Pancreas (tissue), 10 donors: ENCODE results near the gene NREP. TPM values are rescaled to one million over a fixed set of nuclear protein-coding genes. Genes with fewer than 3 reads are reported as not detected.

ENCODE experiments used
- ATAC-seq, 4 donors: fragments of 200-7000 bp; cut with Tn5 transposase; one replicate each; pipeline versions ENCODE4 v1.8.0 to v1.9.1; 2020; ENCODE audit warnings: mild to moderate bottlenecking in 4 of 4, moderate library complexity in 4 of 4
- DNase-seq, 6 donors: peaks; one replicate each; pipeline ENCODE4 v3.0.0-alpha.2; 2020
- FAIRE-seq: peaks from 2 replicates; lab custom pipeline; 2012; peaks lifted over from hg19 to GRCh38; lab: Jason Lieb, UNC
- H3K27ac ChIP-seq, 4 donors: fragments of 200-600 bp; sonication (generic); 1 replicate in 3 of 4; 2 replicates in 1 of 4; pipeline versions ENCODE4 v1.5.0 to v1.8.0; 2020
- H3K27me3 ChIP-seq, 4 donors: fragments of 200-600 bp; one replicate each; pipeline ENCODE4 v1.8.0; 2021
- H3K36me3 ChIP-seq, 3 donors: fragments of 200-600 bp; sonication (generic) in 1 of 3; one replicate each; pipeline versions ENCODE4 v1.5.0 to v1.8.0; 2020 to 2021
- H3K4me1 ChIP-seq, 3 donors: fragments of 200-600 bp; one replicate each; pipeline ENCODE4 v1.8.0; 2021
- H3K4me3 ChIP-seq, 4 donors: fragments of 200-600 bp; sonication (generic) in 2 of 4; one replicate each; pipeline versions ENCODE4 v1.5.0 to v1.8.0; 2020 to 2021
- H3K9me3 ChIP-seq, 4 donors: fragments of 200-600 bp; one replicate each; pipeline ENCODE4 v1.8.0; 2021
- WGBS, 2 donors: extraction: QIAGEN DNeasy Blood & Tissue Kit; methylation state at CpG; one replicate each; pipeline ENCODE4 v1.1.7; 2013; 5-methylcytosine and 5-hydroxymethylcytosine counted together
- intact Hi-C, 3 donors: fragments of 100-400 bp; cut with DNase I; formaldehyde crosslinking; loops; one replicate each; pipeline versions ENCODE4 v1.11.1 to v1.14.2; 2022
- polyA plus RNA-seq, 2 donors: library from polyadenylated mRNA; stranded (reverse); fragments of 200-250 nt; gene quantifications; one replicate each; pipeline ENCODE4 v1.2.3, GENCODE V29; 2013
- total RNA-seq, 6 donors: library from RNA; stranded (reverse); fragmentation: NEBNext Ultra II Directional in 4 of 6; extraction: Animal tissue kit (Norgen Biotek cat#: 25700) in 4 of 6; gene quantifications; one replicate each; pipeline versions ENCODE4 v1.2.1 to v1.2.4, GENCODE V29; 2021 to 2023
- TF ChIP-seq, protein P1 (sequence below), 4 donors: fragments of 200-600 bp; sonication (generic) in 3 of 4; IDR thresholded peaks; one replicate each; pipeline versions ENCODE4 v1.5.0 to v1.8.0; 2021; ENCODE audit warnings: antibody characterized with exemption in 4 of 4
- donor health status: healthy with polysubstance abuse.
- donor health status: DM: no; HTN: no; CAD: no; lungs with moderate emphysema.
- donor health status: DM: no; HTN: no; CAD: no.
- donor health status: control.
- donor health status: control.
- donor health status: Bipolar disorder and iron deficiency.
- donor health status: DM: yes; HTN: yes; CAD: no.
- donor health status: DM: no; HTN: no; CAD: no.
- donor health status: DM: no; HTN: no; CAD: no.
- donor health status: DM: yes; HTN: yes; CAD: no.

Gene NREP
- total and polyA plus RNA-seq, 8 donors = 2.3 to 19.1 (median 5.0) TPM

GRCh38 chr5:111779260-111779921, 22.4 kb upstream of the NREP start:
- intact Hi-C loops = no loop called here
- H3K27me3 ChIP-seq = no peaks in the 10 kb centered on the region
- no peaks in the 10 kb centered on the region for H3K4me1 ChIP-seq
- no peaks in the 10 kb centered on the region for H3K36me3 ChIP-seq
- H3K4me3 ChIP-seq = no peak overlapping the region
- DNase-seq (no peak), ATAC-seq (no peak), FAIRE-seq (no peak)
- H3K27ac ChIP-seq = no peak overlapping the region
- no peaks in the 10 kb centered on the region for H3K9me3 ChIP-seq
- TF ChIP-seq, protein P1, sequence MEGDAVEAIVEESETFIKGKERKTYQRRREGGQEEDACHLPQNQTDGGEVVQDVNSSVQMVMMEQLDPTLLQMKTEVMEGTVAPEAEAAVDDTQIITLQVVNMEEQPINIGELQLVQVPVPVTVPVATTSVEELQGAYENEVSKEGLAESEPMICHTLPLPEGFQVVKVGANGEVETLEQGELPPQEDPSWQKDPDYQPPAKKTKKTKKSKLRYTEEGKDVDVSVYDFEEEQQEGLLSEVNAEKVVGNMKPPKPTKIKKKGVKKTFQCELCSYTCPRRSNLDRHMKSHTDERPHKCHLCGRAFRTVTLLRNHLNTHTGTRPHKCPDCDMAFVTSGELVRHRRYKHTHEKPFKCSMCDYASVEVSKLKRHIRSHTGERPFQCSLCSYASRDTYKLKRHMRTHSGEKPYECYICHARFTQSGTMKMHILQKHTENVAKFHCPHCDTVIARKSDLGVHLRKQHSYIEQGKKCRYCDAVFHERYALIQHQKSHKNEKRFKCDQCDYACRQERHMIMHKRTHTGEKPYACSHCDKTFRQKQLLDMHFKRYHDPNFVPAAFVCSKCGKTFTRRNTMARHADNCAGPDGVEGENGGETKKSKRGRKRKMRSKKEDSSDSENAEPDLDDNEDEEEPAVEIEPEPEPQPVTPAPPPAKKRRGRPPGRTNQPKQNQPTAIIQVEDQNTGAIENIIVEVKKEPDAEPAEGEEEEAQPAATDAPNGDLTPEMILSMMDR (IDR thresholded peaks at IDR 0.05) = no peak
- WGBS, 2 donors = 76 to 78% methylated on average over 3 of the region's 3 CpGs

DNA sequence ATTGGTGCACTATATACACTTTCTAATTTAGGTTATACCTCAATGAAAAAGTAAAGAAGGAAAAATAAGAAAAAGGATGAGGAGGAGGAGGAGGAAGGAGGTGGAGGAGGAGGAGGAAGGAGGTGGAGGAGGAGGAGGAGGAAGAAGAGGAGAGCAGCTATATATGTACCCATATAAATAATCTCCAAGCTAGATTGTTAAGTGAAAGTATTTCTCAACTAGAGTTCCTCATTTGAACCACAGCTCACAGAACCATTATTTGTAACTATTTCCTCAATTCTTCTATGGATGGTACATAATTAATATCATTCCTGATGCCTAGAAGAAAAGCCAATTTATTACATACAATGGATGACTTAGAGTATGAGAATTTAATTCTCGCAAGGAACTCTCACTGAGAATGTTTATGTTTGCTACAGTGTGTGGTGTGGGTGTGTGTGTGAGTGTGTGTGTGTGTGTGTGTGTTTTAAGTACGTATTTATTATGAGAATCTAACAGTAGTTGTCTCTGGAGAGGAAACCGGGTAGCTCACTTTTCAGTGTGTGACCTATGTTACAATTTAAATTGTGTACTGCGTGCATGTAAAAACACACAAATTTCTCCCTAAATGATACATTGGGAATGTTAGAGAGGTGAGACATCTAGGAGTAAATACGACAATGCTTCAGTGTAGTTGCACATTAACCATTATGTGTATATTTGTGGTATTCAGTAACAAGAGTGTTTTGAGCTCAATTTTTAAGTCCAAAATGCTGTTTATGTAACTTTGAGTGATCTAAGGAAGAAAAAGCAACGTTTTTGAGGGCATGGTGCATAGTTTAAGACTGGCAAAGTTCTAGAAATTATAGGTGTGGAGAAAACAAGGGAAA, 20.2 kb upstream of the NREP start:
- no peak overlapping the region for H3K27ac ChIP-seq
- intact Hi-C loops = no loop called here
- FAIRE-seq (no peak), ATAC-seq (no peak), DNase-seq (no peak)
- H3K27me3 ChIP-seq = no peaks in the 10 kb centered on the region
- H3K4me1 ChIP-seq = no peaks in the 10 kb centered on the region
- no peaks in the 10 kb centered on the region for H3K9me3 ChIP-seq
- no peak overlapping the region for H3K4me3 ChIP-seq
- H3K36me3 ChIP-seq = no peaks in the 10 kb centered on the region
- WGBS, 2 donors = 58 to 66% methylated on average over 6 of the region's 6 CpGs
- TF ChIP-seq, protein P1 (IDR thresholded peaks at IDR 0.05) = no peak

GRCh38 chr5:111775224-111775623, 18.2 kb upstream of the NREP start:
- ATAC-seq (peak in 1 of 4 donors; percentile 51), FAIRE-seq (no peak), DNase-seq (no peak)
- Histone ChIP-seq H3K36me3 (no peaks in the 10 kb centered on the region), H3K27me3 (no peaks in the 10 kb centered on the region), H3K27ac (no peak overlapping the region), H3K4me1 (no peaks in the 10 kb centered on the region), H3K4me3 (no peak overlapping the region), H3K9me3 (no peaks in the 10 kb centered on the region)
- TF ChIP-seq, protein P1 (IDR thresholded peaks at IDR 0.05) = no peak
- WGBS, 2 donors = 87 to 93% methylated on average over 2 of the region's 2 CpGs
- intact Hi-C loops = no loop called here

GRCh38 chr5:111774525-111774924, 17.5 kb upstream of the NREP start:
- Histone ChIP-seq H3K27me3 (no peaks in the 10 kb centered on the region), H3K27ac (no peak overlapping the region), H3K4me3 (no peak overlapping the region), H3K9me3 (no peaks in the 10 kb centered on the region), H3K4me1 (no peaks in the 10 kb centered on the region), H3K36me3 (no peaks in the 10 kb centered on the region)
- ATAC-seq (peak in 2 of 4 donors; percentile 23 to 44), FAIRE-seq (no peak), DNase-seq (no peak)
- TF ChIP-seq, protein P1 (IDR thresholded peaks at IDR 0.05) = no peak
- intact Hi-C loops = no loop called here
- WGBS, 2 donors = 33 to 37% methylated on average over 4 of the region's 4 CpGs
